NB4 (cell line): ENCODE data around the gene KCNT2.

Experiments used
- POLR2A ChIP-seq: IDR thresholded peaks from 2 replicates; pipeline ENCODE4 v1.6.1; 2011; ENCODE audit warnings: mild to moderate bottlenecking; ENCODE audit not compliant: insufficient read length; ENCODE audit errors: extremely low read depth
- TF ChIP-seq, protein P1 (sequence below): IDR thresholded peaks from one replicate; pipeline ENCODE4 v1.5.1; 2012; ENCODE audit warnings: low read depth, low read length

DNA sequence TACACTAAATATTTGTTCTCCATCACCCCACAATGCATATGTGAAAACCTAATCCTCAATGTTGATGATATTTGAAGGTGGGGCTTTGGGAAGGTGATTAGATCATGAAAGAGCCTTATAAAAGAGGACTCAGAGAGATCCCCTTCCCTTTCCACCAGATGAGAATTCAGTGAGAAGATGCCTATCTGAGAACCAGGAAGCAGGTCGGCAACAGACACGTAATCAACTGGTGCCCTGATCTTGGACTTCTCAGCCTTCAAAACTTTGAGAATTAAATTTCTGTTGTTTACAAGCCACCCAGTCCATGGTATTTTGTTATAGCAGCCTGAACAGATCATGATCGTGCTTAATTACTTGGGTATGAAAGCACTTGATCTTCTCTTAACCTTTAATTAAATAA is 329.4 kb downstream of the KCNT2 start:
- TF ChIP-seq, protein P1, sequence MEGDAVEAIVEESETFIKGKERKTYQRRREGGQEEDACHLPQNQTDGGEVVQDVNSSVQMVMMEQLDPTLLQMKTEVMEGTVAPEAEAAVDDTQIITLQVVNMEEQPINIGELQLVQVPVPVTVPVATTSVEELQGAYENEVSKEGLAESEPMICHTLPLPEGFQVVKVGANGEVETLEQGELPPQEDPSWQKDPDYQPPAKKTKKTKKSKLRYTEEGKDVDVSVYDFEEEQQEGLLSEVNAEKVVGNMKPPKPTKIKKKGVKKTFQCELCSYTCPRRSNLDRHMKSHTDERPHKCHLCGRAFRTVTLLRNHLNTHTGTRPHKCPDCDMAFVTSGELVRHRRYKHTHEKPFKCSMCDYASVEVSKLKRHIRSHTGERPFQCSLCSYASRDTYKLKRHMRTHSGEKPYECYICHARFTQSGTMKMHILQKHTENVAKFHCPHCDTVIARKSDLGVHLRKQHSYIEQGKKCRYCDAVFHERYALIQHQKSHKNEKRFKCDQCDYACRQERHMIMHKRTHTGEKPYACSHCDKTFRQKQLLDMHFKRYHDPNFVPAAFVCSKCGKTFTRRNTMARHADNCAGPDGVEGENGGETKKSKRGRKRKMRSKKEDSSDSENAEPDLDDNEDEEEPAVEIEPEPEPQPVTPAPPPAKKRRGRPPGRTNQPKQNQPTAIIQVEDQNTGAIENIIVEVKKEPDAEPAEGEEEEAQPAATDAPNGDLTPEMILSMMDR = no peak
- TF ChIP-seq POLR2A = no peak
